ENCODE data around the gene DSCAML1.

- TF ChIP-seq CTCF (IDR thresholded peaks at IDR 0.05) (no peak), POLR2A (IDR thresholded peaks at IDR 0.05) (no peak)
Measured at GRCh38 chr11:117790279-117790678, 6.7 kb downstream of the DSCAML1 start.

Measured in tibial nerve (tissue), 3 donors.